HG03442 (cell line): Measurements from ENCODE around the gene UPK3B.
"Not testable (repeated sequence)": the region's sequence is repeated elsewhere in the genome, so short reads cannot be mapped to it uniquely, and the experiment has no call there.

Source experiments
- ATAC-seq: cut with Tn5 transposase; IDR thresholded peaks from one replicate; pipeline ENCODE4 v1.9.1; 2021; ENCODE audit warnings: mild to moderate bottlenecking, moderate library complexity; ENCODE audit not compliant: unreplicated experiment

UPK3B gene

DNA sequence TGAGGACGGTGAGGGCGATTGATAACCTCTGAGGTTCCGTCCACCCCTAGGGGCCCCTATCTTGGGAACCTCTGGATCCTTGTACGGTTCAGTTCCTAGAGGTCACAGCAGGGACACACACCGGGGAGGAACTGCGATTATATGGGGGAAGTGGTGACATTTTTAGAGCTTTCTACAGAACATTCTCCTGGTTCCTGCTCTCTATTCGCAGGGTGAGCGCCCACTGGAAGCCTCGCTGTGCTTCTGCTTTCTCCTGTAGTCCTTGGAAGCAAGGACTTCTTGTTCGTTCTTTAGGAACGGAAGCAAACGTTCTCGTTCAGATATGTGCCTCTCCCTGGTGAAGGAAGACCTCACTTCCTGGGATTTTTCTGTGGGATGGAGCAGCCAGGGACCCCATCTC lies 22.4 kb upstream of the UPK3B start:
- ATAC-seq = not testable (repeated sequence)

DNA sequence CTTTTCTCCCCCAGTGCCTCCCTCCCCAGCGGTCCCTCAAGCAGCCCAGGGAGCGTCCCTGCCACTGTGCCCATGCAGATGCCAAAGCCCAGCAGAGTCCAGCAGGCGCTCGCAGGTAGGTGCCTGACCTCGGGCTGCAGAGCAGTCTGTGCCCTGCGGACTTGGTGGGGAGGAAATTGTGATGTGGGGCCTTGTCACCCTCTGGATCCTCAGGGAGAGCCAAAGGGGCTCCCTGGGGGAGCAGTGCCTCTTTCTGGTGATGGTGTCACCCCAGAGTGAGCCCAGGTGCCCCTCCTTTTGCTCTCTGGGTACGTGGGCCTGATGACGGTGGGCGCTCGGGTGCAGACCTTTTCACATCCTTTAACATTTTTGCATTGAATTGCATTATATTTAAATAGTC lies 18.2 kb upstream of the UPK3B start:
- not testable (repeated sequence) for ATAC-seq

DNA sequence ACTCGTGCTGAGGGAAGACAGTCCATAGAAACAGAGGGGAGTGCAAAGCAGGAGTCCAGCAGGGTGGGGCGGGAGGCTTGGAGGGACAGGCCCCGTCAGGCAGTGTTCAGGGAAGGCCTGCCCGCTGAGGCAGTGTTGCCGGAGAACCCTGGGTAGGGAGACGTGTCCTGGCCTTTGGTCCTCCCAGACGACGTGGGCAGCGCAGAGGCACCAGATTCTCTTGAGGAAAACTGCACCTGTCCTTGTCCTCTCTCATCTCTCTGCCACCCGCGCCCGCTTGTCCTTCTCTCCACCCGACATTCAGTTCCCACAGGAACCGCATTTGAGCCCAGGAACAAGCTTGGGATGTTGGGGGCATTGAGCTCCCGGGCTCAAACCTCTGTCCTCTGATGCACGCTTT lies 14.6 kb upstream of the UPK3B start:
- not testable (repeated sequence) for ATAC-seq

DNA sequence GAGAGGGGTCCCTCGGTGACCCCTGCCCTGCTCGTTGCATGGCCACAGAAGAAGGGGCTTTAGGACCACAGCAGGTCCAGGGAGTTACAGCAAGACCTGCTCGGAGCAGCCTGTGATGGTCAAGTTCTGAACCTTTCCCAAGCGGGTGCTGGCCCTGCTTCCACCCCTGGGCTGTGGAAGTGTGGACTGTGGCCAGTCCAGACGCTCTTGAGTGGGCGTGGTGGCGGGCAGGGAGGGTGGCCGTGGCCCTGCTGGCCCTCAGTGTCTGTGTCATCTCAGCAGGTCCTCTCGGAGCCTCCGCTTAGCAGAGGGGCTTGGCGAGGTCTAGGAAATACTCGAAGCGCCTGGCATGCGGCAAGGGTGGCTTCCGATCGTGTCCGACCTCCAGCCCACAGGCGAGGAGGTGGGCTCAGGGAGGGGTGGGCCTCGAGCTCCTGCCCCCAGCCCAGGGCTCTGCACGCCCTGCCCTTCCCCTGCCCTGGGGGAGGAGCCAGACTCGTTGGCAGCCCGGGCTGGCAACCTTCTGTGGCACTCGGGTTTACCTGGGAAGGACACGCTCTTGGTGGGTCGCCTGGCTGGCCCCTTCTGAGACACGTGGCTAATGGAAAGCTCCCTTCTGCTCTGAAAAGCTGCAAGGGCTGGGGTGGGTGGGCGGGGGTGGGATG lies 12.3 kb upstream of the UPK3B start:
- ATAC-seq = not testable (repeated sequence)

DNA sequence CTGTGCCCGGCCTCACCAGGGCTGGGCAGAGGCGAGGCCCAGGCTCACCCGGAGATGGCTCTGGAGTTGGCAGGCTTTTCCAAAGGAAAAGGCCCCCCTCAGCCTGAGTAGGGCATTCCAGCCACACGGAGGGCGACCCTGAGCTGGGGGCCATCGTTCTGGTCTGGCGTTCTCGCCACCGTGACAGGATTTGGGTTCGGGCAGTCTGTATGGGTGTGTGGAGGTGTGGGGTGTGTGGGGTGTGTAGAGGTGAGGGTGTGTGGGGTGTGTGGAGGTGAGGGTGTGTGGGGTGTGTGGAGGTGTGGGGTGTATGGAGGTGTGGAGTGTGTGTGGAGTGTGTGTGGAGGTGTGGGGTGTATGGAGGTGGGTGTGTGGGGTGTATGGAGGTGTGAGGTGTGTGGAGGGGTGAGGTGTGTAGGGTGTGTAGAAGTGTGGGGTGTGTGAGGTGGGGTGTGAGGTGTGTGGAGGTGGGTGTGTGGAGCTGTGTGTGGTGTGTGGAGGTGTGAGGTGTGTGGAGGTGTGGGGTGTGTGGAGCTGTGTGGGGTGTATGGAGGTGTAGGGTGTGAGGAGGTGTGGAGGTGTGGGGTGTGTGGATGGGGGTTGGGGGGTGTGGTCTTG lies 11.7 kb upstream of the UPK3B start:
- ATAC-seq = not testable (repeated sequence)

DNA sequence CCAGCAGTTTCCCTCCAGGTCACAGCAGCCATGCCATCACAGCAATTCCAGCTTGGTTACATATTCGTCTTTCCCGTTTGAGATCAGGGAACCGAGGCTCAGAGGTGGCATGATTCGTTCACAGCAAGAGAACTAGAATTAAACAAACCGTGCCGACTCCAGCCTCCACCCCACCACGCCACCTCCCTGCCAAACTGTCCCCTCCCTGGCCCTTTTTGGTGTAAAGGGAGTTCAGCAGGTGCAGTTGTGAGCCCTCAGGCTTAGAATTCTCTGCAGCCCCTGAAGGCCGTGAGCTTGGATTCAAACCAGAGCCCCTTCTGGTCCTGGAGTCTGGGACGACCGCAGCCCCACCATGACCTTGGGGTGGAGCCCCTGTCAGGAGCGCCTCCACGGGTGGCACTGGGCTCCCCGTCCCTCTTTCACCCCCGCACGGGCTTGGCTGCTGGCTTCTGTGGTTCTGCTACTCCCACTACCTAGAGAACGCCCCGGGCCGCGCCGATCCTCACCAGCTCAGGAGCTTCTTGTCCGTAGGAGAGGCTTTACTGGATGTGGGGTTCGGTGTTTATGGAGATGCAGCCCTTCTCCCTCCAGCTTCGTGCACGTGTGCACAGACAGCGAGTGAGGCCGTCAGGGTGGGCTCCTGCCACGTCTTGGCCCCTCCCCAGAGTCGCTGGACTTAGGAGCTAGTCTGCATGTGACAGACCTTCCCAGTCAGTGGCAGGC lies 11.0 kb upstream of the UPK3B start:
- not testable (repeated sequence) for ATAC-seq

DNA sequence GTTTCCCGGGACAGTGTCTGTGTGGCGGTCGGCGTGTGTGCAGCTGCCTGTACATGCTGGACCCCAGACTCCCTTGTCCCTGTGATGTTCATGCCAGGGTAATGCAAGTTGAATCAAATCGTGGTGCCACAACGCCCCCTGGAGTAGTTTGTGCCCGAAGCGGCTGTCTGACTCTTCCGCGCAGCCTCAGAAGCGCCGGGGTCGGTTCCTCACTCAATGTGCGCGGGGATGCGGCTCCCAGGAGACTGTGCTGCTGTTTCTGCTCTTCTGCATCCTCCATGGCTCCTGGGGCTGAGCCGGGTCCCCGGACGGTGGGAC lies 10.5 kb upstream of the UPK3B start:
- ATAC-seq = not testable (repeated sequence)

DNA sequence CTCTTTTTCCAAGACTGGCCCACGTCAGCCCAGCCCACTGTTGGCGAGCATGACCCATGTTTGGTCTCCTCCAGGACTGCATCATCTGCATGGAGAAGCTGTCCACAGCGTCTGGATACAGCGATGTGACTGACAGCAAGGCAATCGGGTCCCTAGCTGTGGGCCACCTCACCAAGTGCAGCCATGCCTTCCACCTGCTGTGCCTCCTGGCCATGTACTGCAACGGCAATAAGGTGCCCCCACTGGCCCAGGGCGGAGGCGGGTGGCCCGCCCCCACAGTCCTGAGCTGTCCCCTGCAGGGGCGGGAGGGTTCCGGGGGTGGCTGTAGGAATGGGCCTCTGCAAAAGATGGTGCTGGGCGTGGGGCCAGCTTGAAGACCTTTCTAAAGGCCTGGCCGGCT lies 8.1 kb upstream of the UPK3B start:
- not testable (repeated sequence) for ATAC-seq

DNA sequence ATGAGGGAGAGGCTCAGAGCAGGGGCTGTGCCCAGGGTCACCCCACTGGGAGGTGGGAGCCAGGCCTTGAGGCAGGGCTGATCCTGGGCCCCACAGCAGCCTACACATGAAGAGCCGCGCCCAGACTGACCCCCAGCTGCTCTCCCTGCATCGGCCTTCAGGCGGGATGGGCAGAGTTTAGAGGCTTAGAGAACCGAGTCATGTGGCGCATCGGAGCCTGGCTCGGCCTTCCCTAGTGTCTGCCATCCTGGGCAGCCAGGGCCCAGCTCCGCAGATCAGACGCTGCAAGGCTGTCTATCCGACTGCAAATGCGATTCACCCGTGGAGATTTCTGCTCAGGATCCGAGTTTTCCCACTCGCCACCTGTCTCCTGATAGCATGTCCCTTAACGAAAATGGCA lies 7.5 kb upstream of the UPK3B start:
- not testable (repeated sequence) for ATAC-seq

DNA sequence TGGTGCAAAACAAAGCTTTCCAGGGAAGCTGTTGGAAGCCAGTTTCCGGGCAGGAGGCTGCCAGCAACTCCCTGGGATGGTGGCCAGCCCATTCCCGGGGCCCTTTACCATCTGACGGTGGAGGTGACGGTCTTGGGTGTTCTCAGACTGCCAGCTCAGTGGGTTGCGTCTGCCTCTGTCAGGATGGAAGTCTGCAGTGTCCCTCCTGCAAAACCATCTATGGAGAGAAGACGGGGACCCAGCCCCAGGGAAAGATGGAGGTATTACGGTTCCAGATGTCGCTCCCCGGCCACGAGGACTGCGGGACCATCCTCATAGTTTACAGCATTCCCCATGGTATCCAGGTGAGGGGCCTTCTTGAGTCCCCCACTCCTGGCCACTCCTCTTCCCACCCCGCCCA lies 7.1 kb upstream of the UPK3B start:
- ATAC-seq = not testable (repeated sequence)

DNA sequence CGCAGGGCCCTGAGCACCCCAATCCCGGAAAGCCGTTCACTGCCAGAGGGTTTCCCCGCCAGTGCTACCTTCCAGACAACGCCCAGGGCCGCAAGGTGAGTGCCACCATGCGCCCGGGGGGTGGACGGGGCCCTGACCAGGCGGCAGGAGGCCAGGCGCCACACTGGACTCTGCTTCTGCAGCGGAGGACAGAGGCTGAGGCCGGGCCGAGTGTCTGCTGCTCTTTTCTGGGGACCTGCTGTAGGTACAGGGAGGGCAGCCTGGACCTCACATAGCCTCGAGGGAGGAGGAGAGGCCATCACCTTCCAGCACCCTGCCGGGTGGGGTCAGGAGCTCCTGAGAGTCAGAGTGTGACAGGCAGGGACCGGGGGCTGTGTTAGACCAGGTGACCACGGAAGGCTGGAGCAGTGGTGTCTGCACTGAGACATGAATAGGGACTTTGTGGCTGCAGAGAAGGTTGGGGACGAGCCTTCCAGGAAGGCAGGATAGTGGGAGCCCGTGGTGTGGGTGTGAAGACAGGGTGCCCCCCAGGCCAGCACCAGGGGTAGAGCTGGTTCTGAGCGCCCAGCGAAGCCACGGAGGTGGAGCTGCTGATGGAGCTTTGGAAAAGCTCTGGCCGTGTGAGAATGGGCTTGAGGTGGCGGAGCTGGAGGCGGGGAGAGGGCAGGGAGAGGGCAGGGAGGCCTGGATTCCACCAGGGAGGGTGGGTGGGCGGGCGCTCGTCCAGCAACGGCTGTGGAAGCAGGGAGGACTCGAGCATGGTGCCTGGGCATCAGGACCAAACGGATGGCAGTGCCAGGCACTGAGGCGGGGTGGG lies 5.8 kb upstream of the UPK3B start:
- not testable (repeated sequence) for ATAC-seq

DNA sequence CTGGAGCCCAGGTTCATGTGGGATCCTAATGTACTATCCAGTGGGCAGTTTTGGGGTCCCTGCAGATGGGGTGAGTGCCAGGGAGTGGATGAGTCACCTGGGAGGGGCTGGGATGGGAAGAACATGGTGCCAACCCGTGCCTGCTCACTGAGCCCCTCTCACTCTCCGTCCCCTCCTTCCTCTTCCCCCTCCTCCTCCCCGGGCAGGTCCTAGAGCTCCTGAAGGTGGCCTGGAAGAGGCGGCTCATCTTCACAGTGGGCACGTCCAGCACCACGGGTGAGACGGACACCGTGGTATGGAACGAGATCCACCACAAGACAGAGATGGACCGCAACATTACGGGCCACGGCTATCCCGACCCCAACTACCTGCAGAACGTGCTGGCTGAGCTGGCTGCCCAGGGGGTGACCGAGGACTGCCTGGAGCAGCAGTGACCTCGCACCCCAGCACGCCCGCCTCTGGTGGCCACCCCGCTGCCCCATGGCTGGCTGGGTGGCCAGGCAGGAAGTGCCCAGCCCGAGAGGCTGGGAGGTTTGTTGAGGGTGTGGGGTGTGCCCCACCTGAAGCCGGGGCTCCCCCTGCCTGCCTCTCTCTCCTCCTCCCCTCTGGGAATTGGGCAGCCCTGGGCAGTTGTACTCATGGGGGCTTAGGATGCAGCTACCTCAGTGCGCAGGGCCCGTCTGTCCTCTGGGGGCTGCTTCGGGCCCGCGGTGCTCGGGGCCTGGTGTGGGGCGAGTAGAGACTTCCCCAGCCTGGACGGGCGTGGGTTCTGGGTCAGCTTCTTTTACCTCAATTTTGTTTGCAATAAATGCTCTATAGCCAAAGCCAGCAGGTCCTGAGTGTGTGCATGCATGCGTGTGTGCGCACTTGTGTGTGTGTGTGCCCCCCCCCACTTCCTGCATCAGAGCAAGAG lies 4.9 kb upstream of the UPK3B start:
- ATAC-seq = no peak

DNA sequence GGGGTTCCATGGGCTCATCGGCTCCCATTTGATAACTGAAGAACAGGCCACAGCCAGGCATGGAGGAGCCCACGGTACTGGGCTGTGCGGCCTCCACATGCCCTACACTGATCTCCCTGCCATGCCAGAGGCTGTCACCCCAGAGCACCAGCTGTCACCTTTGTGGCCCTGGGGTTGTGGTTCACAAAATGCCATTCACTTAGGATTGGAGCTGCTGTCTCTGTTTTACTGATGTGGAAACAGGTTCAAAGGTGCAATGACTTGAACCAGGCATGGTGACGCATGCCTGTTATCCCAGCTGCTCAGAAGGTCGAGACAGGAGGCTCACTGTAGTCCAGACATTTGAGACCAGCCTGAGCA lies 4.3 kb upstream of the UPK3B start:
- ATAC-seq = no peak

DNA sequence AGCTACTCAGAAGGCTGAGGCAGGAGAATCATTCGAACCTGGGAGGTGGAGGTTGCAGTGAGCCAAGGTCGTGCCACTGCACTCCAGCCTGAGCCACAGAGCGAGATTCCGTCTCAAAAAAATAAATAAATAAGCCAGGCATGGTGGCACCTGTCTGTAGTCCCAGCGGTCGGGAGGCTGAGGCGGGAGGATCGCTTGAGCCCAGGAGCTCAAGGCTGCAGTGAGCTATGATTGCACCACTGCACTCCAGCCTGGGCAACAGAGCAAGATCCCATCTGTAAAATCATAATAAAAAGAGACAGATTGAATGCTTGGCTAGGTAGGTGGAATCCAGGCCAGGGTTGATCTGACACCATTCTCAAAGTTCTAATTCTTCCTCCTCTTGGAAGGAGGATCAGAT lies 3.7 kb upstream of the UPK3B start:
- ATAC-seq = not testable (repeated sequence)

DNA sequence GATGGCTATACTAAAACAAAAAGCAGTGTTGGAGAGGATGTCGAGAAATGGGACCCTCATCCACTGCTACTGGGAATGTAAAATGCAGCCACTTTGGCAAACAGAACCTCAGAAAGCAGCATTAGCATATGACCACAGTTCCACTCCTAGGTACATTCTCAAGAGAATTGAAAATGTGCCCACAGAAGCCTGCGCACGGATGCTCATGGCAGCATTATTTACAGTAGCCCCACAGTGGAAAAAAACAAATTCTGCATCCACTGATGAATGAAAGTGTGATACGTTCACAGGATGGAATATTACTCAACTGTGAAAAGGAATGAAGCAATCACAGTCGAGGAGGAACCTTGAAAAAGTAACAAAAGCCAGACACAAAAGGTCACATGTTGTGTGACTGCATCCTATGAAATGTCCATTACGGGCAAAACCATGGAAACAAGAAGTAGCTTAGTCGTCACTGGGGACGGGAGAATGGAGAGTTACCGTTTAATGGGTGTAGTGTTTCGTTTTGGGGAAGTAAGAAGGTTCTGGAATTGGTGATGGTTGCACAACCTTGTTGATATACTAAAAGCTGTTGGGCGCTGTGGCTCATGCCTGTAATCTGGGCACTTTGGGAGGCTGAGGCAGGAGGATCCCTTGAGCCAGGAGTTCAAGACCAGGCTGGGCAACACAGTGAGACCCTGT lies 2.5 kb upstream of the UPK3B start:
- no peak for ATAC-seq

DNA sequence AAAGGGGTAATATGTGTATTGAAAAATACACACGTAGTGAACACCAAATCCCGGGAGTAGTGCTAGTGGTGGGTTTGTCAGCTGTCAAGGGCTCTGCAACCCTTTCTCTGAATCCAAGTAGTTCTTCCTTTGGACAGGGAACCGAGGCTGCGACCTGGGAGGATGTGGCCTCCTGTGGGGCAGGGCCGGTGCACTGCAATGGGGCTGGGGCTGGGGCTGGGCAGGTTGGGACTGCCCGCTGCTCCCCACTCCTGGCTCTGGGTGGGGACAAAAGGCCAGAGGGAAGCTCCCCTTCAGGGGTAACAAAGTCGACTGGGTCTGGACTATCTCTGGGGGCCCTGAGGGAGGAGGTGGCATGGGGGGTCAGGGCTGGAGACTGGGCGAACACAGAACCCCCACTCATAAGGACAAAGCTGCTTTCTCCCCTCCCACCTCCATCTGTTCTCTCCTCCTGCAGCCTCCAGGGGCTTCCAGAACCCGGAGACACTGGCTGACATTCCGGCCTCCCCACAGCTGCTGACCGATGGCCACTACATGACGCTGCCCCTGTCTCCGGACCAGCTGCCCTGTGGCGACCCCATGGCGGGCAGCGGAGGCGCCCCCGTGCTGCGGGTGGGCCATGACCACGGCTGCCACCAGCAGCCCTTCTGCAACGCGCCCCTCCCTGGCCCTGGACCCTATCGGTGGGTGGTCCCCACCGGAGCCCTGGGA lies 1.0 kb downstream of the UPK3B start:
- ATAC-seq = not testable (repeated sequence)

DNA sequence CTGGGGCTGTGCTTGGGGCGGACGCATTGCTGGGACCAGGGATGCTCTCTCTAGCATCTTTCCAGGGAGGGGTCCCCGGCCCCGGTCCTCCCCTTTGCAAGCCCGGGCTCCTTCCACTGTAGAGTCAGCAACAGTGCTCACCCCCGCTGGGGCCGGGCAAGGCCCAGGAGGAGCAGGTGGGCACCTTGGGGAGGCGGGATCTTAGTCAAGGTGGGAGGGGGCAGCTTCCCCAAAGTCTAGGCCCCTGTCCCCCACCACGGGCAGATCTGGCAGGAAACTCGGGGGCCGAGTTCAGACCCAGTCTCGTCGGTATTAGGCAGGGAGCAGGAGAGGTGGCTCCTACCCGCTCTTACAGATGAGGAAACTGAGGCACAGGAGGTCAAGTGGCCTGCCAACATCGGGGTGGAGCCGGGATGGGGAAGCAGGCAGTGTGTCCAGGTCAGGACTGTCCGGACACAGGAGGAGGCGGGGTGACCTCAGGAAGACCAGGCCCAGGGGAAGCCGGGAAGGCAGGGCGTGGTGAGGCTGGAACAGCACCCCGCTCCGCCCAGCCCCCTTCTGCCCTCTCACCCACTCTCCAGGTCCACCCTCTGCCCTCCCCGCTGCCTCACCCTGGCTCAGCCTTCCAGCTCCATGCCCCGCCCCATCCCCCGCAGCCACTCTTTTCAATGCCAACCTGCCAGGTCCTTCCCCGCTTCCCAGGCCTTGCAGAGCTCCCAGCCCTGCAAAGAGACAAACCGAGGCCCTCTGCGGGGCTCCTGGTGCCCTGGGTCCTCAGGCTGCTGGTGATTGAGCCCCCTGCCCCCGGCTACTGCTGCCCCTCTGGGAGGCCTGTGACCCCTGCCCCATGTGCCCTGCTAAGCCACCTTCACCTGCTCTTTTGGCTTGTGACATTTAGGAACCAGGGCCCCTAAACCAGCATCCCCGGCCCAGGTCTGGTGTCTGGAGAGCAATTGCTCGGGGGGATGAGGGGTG lies 1.8 kb downstream of the UPK3B start:
- not testable (repeated sequence) for ATAC-seq
